Activated CD4-positive, alpha-beta T cell treated with anti-CD3 and anti-CD28 coated beads, Interleukin-2, amount 50 U/mL, for 16 hours (primary cell): ENCODE data around the gene C19orf81.

ENCODE experiments used
- DNase-seq: peaks from one replicate; pipeline ENCODE4 v3.0.0-alpha.2; 2020

Gene C19orf81

GRCh38 chr19:50629801-50630200, 19.4 kb upstream of the C19orf81 start:
- no peak for DNase-seq

GRCh38 chr19:50632151-50632835, 17.0 kb upstream of the C19orf81 start:
- no peak for DNase-seq

GRCh38 chr19:50633359-50633758, 15.9 kb upstream of the C19orf81 start:
- no peak for DNase-seq

- no peak for DNase-seq
Observed at GRCh38 chr19:50633973-50634372, 15.3 kb upstream of the C19orf81 start.

- no peak for DNase-seq
Observed at GRCh38 chr19:50636317-50637085, 12.7 kb upstream of the C19orf81 start.

GRCh38 chr19:50638600-50638999, 10.6 kb upstream of the C19orf81 start:
- no peak for DNase-seq

GRCh38 chr19:50639121-50640112, 9.8 kb upstream of the C19orf81 start, which contains the start of gene SYT3:
Gene SYT3 (minus strand): TSS chr19:50639881. CDS start chr19:50637411, 2,470 bp downstream.
- peak; percentile 27 for DNase-seq

DNA sequence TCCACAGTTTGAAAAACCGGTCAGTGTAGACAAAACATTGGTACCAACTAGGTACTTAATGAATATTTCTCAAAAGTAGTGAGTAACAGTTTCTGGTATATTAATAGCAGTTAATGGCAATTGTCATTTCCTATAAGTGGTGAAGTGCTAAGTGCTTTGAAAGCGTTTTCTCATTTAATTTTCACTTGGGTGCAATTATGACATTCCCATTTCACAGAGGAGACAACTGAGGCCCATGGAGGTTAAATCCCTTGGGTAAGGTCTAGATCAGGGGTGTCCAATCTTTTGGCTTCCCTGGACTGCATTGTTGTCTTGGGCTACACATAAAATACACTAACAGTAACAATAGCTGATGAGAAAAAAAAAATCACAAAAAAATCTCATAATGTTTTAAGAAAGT, 8.9 kb upstream of the C19orf81 start:
- DNase-seq = no peak

DNA sequence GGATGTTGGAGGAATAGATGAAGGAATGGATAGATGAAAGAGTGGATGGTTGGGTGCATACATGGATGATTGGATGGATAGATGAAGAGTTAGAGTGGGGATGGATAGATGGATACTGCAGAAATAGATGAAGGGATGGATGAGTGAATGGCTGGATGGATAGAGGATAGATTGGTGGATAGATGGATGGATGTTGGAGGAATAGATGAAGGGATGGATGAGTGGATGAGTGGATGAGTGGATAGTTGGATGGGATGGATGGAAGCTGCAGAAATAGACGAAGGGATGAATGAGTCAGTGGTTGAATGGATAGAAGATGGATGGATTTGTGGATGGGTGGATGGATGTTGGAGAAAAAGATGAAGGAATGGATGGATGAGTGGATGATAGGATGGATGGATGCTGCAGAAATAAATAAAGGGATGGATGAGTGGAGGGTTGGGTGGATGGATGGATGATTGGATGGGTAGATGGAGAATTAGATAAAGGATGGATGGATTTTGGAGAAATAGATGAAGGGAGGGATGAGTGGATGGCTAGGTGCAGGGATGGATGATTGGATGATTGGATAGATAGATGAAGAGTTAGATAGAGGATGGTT, 4.8 kb upstream of the C19orf81 start:
- no peak for DNase-seq

GRCh38 chr19:50645107-50645506, 4.1 kb upstream of the C19orf81 start:
- no peak for DNase-seq

DNA sequence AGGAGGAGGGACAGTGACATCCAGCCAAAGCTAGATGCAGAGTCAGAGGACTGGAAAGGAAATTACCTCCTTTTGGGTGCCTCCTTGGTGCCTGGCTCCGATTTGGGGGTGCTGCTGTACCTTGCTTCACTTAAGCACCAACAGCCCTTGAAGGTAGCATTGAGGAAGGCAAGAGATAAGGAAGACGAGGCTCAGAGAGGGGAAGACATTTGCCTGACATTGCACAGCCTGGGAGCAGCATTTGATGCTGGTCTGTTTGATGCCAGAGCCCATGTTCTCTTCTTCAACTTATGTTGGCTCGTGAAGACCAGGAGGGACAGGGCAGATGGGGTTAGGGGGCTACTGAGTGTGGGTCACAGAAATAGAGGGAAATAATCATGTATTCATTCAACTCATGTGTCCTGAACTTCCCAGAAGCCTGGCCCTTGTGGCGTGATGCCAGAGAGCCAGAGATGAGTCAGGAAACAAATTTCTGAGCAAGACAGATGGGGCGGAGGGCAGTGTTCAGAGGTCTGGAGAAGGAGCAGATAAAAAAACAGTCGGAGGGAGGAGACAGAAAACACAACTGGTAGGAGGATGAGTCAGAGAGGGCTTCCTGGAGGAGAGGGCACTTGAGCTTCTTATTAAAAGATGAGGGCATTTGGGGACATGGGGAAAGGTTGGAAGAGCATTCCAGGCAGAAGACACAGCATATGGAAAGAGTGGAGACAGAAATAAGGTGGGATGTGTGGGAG, 3.0 kb upstream of the C19orf81 start:
- DNase-seq = no peak

DNA sequence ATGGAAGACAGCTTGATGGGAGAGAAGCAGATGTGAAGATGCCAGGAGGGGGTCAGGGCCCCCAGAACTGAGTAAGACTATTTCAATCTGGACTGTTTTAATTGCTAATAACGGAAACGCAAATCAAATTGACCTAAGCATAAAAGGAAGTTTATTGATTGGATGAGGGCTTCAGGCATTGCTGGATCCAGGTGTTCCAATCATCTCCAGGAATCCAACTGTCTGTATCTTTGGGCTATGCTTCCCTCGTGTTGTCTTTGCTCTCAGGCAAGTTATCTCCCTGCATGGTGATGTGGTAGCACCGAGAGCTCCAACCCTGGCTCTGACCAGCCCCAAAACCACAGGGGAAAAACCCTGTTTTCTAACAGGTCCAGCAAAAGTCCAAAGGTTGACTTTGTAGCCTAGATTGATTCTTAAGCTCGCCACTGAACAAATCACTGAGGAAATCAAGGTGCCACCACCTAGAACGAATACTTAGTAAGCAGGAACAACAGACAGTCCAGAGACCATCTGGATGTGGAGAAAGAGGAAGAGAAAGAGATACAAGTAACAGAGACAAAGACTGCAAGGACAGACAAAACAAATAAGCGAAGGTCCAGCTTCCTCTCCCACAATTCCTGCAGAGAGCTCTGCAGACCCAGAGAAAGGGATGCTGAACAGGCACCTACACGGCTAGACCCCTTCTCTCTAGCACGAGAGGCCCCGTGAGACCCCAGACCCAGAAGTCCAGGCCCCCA, 1.2 kb upstream of the C19orf81 start:
- DNase-seq = no peak

GRCh38 chr19:50648659-50649058, 586 bp upstream of the C19orf81 start:
- DNase-seq = no peak

DNA sequence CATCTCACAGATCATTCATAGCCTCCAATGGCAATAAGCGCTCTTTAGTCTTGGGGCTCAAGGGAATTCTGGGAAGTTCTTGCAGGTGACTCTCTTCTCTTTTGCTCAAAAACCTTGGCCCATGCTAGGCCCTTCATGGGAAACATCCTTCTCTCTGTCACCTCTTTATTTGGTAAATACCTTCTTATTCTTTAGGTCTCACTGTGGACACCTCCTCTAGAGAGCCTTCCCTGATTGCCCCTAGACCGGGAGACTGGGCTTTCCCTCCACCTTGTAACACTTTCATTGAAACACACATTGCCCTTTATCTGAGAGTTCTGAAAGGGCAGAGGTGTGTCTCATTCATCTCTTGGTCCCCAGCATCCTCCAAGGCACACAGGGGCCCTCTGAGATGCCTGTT, 1.9 kb downstream of the C19orf81 start:
- DNase-seq = no peak

DNA sequence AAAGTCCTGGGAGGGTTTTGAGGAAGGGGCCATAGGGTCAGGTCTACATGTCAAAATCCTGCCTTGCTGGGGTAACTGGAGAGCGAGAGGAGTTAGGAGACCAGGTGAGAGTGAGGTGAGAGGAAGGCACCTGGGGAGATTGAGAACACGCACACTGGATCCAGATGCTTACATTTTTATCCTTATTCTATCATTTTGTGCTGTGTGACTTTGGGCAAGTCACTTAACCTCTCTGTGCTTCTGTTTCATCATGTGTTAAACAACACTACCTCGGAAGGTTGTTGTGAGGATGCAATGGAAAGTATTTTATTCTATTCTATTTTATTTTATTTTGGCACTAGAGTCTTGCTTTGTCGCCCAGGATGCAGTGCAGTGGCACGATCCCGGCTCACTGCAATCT, 3.5 kb downstream of the C19orf81 start:
- no peak for DNase-seq

GRCh38 chr19:50654882-50655281, 5.6 kb downstream of the C19orf81 start:
- DNase-seq = no peak

- peak; percentile 17 for DNase-seq
Observed at GRCh38 chr19:50657222-50657669, 8.0 kb downstream of the C19orf81 start.

DNA sequence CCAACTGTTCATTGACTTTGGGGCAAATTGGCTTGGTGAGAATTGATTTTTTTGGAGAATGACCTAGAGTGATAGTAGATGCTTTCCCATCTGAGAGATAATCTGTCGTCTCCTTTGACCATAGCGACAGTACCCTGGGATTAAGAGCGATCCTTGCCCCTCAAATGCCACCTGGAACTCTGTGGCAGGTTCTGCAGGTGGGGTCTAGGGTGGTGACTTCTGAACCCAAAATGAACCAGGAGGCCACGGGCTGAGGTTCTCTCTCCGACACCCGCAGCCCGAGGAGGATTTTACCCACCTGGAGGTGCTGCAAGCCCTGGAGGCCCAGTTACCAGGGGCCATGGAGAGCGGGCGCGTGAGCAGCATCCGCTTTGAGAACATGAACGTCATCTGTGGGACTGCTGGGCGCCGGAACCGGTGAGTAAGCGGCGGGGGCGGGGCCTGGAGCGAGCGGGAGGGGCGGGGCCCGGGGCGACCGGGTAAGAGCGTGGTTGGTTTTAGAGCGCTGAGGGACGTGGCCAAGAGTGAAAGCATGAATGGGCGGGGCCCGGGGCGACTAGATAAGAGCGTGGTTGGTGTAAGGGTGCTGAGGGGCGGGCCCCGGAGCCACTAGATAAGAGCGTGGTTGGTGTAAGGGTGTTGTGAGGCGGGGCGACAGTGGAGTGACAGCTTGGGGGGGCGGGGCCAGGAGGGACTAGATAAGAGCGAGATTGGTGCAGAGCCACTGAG, 8.6 kb downstream of the C19orf81 start:
- DNase-seq = peak; percentile 94

GRCh38 chr19:50658441-50659317, 9.4 kb downstream of the C19orf81 start:
- peak; percentile 76 for DNase-seq
